ENCODE measurements around the gene NDOR1.
"Not testable (repeated sequence)": the region's sequence is repeated elsewhere in the genome, so short reads cannot be mapped to it uniquely, and the experiment has no call there.

Gene NDOR1

DNA sequence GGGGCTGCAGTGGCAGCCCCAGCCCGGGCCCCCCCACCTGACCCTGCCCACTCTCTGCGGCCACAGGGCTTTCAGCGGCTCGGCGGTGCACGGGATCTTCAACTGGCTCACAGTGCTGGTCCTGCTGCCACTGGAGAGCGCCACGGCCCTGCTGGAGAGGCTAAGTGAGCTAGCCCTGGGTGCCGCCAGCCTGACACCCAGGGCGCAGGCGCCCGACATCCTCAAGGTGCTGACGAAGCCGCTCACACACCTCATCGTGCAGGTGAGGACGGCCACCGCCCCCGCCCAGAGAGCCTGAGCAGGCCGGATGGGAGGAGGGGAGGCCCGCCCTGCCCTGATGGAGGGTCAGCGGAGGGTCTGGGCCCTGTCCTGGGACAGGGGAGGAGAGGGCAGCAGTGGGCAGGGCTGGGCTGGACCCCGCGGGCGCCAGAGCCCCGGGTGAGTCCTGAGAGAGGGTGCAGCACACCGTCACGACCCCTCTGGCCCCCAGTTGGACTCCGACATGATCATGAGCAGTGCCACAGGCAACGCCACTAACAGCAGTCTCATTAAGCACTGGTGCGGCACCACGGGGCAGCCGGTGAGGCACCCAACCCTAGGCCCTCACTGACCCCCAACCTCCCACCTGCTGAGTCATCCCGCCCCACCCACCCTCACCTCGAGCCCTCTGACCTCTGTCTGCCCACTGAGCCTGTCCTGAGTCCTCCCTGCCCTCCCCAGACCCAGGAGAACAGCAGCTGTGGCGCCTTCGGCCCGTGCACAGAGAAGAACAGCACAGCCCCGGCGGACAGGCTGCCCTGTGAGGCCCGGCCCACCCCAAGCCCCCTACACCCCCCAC is 27.9 kb downstream of the NDOR1 start:
- no peak for DNase-seq

DNA sequence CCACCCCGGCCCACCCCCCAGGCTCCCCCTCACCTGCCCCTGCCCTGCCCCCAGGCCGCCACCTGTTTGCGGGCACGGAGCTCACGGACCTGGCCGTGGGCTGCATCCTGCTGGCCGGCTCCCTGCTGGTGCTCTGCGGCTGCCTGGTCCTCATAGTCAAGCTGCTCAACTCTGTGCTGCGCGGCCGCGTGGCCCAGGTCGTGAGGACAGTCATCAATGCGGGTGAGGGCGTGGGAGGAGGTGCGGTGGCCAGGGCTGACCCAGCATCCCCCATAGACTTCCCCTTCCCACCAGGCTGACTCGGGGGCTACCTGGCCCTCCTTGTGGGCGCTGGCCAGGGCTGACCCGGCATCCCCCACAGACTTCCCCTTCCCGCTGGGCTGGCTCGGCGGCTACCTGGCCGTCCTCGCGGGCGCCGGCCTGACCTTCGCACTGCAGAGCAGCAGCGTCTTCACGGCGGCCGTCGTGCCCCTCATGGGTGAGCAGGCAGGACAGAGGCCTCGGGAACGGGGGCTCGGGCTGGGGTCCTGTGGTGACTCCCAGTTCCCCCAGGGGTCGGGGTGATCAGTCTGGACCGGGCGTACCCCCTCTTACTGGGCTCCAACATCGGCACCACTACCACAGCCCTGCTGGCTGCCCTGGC is 28.7 kb downstream of the NDOR1 start:
- peak; percentile 22 for DNase-seq

DNA sequence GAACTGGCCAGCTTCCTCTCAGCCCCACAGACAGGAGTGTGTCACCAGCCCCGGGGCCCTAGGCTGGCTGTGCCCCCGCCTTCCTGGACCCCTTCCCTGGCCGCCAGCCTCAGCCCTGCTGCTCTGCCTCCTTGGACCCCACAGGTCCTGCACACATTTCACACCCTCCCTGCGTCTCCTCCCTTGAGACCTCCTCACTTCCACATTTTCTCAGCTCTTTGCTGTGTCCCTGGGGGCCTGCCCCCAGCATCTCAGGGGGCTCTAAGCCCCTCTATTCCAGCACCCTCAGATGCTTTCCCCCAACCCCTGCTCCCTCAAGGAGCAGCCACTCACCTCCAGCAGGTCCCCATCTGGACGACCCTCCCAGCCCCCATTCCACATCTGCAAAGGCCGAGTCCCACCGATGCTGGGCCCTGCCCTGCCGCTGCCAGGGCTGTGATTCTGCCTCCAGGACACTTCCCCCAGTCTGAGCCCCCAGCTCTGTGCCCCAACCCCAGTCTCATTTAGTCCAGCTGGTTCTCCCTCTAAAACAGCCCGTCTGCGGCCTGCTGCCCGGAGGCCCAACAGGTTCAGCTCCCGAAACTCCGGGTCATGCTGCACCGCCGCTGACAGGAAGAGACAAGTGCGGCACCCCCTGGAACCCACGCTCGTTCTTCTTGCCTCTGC is 29.4 kb downstream of the NDOR1 start:
- no peak for DNase-seq

- DNase-seq = peak; percentile 34
These were observed 30.1 kb downstream of the NDOR1 start for GRCh38 chr9:137235424-137236237.

DNA sequence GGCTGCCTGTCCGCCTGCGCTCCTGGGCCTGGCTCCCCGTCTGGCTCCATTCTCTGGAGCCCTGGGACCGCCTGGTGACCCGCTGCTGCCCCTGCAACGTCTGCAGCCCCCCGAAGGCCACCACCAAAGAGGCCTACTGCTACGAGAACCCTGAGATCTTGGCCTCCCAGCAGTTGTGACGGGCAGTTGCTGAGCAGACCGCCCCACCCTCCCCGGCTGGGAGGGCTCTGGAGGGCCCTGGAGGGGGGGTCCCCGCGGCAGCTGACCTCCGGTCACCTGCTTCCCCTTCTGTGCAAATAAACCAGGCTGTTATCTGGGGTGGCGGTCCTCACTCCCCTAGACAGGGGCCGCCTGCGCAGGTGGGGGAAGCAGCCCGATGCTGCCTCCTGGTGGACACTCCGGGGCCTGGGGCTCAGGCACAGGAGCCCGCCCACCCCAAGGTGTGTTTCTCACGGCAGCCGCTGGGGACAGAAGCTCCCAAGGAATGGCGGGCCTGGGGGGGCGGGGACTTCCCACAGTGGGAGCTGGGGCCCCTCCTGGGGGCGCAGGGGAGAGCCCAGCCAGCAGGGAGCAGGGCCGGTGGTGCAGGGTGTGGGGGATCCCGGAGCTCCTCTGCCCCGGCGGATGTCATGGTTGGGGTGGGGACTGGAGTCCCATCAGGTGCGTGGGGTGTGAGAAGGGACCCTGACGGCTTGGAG is 30.9 kb downstream of the NDOR1 start:
- peak; percentile 95 for DNase-seq

DNA sequence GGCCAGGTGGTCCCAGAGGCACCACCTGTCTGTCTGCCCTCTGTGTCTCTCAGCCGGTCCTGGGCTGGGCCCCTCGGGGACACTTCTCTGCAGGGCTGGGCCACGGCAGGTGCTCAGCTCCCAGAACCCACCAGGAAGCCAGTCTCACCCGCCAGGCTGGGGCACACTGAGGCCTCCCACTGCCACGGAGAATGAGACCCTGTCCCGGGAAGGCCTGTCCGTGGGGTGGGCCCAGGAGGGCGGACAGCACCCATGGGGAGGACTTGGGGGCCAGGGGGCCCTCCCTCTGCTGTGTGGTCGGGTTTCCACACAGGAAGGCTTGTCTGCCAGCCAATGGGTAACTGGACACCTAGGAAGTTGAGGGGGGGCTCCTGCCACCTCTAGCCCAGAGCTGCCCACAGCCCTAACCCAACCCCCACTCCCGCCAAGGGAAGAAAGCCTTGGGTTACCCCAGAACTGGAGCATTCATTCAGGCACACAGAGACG is 31.5 kb downstream of the NDOR1 start:
- DNase-seq = no peak

- peak; percentile 48 for DNase-seq
These were observed 32.5 kb downstream of the NDOR1 start for GRCh38 chr9:137237759-137238726.

DNA sequence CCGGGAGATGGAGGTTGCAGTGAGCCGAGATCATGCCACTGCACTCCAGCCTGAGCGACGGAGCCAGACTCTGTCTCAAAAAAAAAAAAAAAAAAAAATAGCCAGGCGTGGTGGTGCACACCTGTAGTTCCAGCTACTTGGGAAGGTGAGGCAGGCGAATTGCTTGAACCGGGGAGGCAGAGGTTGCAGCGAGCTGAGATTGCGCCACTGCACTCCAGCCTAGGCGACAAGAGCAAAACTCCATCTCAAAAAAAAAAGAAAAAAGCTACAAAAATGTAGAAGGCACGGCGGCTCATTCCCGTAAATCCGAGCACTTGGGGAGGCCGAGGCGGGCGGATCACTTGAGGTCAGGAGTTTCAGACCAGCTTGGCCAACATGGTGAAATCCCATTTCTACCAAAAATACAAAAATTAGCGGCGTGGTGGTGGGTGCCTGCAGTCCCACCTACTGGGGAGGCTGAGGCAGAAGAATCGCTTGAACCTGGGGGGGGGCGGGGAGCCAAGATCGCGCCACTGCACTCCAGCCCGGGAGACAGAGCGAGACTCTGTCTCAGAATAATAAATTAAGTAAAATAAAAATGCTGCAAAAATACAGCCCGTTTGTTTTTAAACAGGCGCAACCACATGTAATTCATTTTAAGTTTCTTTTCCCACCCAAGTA is 34.2 kb downstream of the NDOR1 start:
- DNase-seq = not testable (repeated sequence)

DNA sequence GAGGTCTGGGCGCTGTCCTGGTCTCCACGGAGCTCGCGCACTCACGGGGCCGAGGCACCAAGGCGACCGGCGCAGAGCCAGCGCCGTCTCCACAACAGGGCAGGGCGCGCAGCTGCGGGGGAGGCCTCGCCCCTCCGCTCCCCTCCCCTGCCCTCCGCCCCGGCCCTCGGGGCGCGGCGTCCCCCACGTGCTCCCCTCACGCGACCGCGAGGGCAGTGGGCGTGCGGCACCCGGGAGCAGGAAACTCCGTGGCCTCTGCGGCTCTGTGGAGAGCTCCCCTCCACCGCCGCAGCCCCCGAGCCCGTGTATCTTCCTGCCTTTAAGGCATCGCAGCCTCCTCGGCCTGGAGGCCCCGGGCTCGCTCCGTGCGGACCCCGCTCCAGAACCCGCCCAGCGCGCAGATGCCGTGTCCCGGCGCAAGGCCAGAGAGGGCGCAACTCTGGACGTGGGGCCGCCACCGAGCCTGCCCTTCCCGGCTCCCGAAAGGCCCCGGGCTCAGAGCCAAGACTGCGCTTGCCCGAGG is 34.9 kb downstream of the NDOR1 start:
- DNase-seq = peak; percentile 71

DNA sequence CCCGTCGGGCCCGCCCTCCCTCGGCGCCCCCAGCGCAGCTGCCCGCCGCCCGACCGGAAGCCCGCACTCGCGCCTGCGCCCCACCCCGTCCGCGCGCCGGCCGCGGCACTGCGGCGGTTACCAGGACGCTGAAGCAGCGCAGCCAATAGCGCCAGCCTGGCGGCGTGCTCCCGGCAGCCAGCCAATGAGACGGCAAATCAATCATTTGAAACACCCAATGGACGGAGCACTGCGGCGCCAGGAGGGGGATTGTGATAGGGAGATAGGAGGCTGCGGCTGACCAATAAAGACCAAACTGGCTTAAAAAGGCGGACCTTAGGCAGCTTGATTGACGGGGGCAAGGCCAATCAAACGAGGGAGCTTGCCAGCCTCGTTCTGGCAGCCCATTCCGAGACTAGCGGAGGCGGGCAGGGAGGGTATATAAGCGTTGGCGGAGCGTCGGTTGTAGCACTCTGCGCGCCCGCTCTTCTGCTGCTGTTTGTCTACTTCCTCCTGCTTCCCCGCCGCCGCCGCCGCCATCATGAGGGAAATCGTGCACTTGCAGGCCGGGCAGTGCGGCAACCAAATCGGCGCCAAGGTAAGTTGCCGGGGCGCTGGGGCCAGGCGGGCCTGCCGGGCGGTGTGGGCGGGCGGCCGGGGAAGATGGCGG is 35.5 kb downstream of the NDOR1 start, which contains the start of gene TUBB4B:
Gene TUBB4B, plus strand, starts transcription at position 447 of the 649 bp plus-strand sequence. Its CDS starts 74 bp downstream, at position 521.
- DNase-seq = peak; percentile 100

DNA sequence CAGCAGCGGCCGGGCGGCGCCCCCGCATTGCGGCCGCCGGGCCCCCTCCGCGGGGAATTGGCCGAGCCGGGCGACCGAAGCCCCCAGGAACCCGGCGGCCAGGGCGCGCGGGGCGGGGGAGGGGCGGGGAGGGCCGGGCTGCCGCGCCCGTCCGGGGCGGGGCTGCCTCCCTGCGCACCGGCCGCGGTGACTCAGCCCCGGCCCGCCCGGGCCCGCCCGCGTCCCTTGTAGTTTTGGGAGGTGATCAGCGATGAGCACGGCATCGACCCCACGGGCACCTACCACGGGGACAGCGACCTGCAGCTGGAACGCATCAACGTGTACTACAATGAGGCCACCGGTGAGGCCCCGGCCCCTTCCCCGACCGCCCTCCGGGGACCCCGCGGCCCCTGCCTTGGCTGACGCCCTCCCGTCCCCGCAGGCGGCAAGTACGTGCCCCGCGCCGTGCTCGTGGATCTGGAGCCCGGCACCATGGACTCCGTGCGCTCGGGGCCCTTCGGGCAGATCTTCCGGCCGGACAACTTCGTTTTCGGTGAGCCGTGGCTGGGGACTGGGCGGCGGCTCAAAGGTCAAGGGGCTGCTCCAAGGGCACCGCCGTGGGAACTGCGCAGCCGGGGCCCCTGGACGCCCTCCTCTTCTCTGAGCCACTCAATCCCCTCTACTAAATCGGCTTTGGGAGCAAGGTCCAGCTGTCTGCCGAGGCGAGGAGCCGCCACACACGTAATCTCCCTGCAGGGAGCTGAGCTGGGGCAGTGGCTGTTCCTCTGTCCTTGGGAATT is 36.2 kb downstream of the NDOR1 start:
- peak; percentile 94 for DNase-seq

DNA sequence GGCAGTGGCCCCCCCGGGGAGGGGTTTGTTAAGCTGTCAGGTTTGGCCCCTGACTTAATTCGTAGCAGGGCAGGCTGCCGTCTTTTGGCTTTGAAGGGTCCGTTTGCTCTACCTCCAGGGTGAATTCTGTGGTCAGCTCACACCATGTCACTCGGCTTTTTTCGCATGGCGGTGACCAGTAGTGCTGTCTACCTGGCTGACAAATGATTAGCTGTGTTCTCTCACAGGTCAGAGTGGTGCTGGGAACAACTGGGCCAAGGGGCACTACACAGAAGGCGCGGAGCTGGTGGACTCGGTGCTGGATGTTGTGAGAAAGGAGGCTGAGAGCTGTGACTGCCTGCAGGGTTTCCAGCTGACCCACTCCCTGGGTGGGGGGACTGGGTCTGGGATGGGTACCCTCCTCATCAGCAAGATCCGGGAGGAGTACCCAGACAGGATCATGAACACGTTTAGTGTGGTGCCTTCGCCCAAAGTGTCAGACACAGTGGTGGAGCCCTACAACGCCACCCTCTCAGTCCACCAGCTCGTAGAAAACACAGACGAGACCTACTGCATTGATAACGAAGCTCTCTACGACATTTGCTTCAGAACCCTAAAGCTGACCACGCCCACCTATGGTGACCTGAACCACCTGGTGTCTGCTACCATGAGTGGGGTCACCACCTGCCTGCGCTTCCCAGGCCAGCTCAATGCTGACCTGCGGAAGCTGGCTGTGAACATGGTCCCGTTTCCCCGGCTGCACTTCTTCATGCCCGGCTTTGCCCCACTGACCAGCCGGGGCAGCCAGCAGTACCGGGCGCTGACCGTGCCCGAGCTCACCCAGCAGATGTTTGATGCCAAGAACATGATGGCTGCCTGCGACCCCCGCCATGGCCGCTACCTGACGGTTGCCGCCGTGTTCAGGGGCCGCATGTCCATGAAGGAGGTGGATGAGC is 37.0 kb downstream of the NDOR1 start:
- no peak for DNase-seq

GRCh38 chr9:137243266-137243625 is 37.7 kb downstream of the NDOR1 start:
- not testable (repeated sequence) for DNase-seq

GRCh38 chr9:137243626-137244485 is 38.4 kb downstream of the NDOR1 start:
- DNase-seq = peak; percentile 63

DNA sequence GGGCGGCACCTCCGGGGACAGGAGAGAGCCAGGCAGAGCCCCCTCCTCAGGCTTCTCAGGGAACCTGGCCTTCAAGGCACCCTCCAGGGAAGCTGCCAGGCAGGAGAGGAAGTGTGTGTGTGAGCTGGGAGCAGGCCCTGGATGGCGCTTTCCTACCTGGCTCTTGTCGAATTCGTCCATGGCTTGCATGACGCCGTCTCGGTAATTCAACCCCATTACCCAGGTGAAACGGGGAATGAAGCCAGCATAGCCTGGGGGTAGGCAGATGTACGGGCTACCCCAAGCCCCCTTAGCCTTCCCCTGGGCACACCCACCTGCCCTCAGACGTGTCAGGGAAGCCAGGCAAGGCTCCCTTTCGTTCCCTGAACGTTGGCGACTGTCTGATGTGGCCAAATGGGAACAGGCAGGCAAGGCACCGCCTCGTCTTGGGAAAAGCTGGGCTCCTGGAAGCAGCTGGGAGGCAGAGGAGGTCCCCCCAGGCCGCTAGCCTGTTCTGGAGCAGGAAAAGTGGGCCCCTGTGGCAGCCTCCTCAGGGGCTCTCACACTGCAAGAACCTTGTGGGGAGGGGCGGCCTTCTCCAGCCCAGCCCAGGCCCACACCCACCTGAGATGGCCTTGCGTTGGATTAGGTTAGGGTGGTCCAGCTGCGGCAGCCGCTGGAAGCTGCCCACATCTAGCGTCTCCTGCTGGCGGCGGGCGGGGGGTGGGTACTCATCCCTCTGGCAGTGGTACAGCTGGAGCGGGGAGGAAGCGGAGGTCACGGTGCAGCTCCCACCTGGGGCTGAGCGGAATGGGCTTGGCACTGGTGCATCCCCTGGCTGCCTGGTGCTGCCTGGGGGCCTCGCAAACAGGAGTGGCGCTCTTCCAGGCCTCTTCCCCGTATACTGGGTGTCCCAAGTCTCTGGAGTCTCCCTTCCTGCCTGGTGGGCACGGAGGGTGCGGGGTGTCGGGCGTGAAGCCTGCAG is 39.3 kb downstream of the NDOR1 start:
- peak; percentile 63 for DNase-seq
